HG02678 (cell line): ENCODE data around the gene CFAP161.

ENCODE experiments used
- ATAC-seq: cut with Tn5 transposase; IDR thresholded peaks from one replicate; pipeline ENCODE4 v1.9.1; 2021; ENCODE audit warnings: mild to moderate bottlenecking, moderate library complexity; ENCODE audit not compliant: unreplicated experiment

CFAP161 gene

GRCh38 chr15:81182031-81182755 lies 48.1 kb downstream of the CFAP161 start:
- no peak for ATAC-seq

DNA sequence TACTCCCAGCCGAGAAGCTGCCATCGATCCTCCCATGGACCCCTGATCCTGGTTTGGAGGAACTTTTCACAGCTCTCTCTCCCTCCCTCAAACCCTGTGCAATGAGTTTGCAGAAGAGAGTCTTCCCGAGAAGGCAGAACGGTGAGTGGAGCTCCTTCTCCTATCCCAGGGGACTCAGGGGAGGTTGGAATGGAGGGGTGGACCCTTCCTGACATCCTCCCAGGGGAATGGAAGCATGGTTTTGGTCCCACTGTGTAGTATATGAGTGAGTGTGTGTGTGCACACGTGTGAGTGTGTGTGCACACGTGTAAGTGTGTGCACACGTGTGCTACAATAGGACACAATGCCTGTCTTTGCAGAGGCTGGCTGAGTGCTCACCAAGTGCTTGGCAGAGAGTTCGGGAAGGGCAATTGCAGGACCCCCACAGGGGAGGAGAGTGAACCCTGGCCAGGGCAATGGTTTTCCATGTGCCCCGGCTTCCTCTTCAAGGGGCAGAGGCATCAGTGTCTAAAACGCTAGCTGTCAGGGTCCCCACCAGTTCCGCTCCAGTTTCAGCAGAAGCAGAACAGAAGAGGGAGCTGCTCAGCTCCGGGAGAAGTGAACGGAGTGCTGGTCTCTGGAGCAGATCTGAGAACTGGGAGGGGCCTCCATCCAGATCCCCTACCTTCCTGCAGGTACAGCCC lies 48.8 kb downstream of the CFAP161 start:
- ATAC-seq = no peak

- ATAC-seq = no peak
Measured at GRCh38 chr15:81183439-81183775, 49.3 kb downstream of the CFAP161 start.

GRCh38 chr15:81184188-81184587 lies 50.1 kb downstream of the CFAP161 start:
- ATAC-seq = no peak

DNA sequence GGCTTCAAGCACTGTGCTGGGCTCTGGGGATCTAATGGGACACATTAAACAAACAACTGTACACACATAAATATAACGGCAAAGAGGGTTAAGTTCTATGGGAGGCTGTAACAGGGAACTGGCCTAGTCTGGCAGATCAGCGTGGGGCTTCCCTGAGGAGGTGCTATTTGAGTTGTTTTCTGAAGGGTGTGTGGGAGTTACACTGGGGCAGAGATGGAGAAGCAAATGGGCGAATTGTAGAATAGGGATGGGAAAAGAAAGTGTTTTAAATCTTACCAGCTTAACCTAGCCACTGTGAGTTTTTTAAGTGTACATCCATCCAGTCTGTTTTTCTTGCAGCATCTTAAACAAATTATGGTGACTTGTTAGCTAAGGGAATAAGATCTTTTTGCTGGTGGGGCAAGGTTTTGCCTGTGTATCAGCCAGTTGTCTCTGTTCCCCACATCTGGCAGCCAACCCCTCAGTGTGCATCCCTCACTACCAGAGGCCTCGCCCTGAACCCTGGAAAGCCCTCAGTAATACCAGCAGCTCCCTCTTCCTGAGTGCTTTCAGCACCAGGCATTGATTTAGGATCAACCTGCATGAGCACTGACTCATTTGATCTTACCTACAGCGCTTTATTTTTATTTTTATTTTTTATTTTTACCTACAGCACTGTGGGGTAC lies 51.7 kb downstream of the CFAP161 start:
- ATAC-seq = no peak

GRCh38 chr15:81188354-81188753 lies 54.3 kb downstream of the CFAP161 start:
- ATAC-seq = no peak

DNA sequence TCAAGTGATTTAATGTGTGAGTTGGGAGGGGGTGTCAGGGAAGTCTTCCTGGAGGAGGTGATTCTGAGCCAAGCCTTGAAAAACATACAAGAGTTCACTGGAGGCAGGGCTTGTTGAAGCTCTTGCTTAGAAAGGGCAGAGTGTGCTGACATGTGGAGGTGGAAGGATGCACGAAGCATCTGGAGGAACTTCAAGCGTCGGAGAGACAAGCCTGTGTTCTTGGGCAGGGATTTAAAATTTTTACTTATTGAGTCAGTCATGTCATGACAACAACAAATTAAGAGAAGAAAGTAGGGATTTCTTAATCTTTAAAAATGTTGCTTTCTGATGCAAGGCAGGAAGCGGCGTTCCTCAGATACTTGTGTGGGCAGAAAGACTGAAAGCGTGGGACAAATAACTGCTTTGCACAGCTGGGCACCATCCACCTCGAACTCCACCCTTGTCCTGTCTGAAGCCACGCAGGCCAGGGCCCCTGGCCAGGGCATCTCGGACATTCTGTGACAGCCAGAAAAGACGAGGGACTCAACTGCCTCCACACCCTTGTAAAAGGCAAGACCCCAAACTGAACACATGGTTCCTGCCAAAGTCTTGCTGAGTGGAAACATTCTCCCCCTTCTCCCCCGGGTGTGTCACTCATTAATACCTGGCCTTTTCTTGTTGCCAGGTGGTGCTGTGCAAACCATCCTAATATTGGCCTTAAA lies 55.7 kb downstream of the CFAP161 start:
- ATAC-seq = no peak

- ATAC-seq = no peak
Measured at GRCh38 chr15:81190922-81191507, 56.9 kb downstream of the CFAP161 start.

DNA sequence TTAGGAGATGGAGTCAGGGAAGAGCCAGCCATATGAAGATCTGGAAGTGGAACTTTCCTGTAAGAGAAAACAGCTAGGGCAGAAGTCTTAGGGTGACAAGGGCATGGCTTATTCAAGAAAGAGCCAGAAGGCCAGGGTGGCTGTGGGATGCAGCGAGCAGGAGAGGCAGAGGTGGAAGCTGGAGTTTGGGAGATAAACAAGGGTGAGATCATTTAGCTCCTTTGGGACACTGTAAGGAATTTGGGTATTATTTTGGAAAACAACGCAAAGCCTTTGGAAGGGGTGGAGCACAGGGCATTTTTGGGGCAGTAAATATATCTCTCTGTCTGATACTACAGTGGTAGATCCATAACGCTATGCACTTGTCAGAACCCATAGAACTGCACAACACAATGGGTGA lies 57.6 kb downstream of the CFAP161 start:
- no peak for ATAC-seq

DNA sequence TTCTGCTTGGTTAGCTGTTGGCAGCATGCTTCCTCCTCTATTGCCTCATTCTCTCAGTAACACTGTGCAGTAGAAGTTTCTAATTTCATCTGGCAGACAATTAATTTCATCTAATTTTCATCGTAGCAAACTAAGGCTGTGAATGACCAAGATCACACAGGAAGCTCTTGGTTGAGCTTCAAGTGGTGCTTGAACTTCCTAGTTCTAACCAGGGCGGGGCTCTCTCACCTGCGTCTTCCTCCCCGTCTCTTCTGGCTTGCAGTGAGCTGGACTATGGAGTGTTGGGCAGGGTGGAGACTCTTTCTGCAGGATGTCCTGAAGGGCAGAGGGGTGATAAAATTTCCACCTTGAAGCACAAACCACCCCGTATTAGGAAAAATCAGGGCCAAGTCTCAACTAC lies 60.7 kb downstream of the CFAP161 start:
- no peak for ATAC-seq

DNA sequence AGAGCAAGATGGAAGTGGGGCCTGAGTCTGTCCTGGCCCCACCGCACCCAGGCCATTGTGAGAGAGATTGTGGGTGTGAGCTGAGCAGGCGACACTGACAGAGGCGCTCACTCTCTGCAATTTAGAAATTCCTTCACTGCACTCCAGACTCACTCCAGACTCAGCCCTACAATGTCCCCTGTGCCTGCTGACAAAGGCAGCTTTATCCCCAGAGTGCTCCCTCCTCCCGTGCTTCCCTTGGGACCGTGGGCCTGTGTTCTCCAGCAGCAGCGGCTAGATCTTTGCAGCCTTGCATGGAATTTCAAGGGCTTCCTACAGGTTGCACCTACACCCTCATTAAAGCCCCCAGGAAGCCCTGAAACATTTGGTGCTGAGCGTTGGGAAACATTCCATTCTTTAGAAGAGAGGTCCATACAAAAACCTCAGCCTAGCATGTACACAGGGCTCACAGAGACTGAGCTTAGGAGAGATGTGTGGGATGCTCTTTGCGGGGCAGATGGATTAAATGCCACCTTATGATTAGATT lies 61.3 kb downstream of the CFAP161 start:
- ATAC-seq = no peak

- no peak for ATAC-seq
Measured at GRCh38 chr15:81196576-81197254, 62.6 kb downstream of the CFAP161 start, which contains the start of gene IL16. Gene IL16, plus strand, starts transcription at chr15:81196879. Its CDS starts 28,521 bp downstream, at chr15:81225400.

GRCh38 chr15:81197255-81197630 lies 63.2 kb downstream of the CFAP161 start:
- ATAC-seq = no peak

DNA sequence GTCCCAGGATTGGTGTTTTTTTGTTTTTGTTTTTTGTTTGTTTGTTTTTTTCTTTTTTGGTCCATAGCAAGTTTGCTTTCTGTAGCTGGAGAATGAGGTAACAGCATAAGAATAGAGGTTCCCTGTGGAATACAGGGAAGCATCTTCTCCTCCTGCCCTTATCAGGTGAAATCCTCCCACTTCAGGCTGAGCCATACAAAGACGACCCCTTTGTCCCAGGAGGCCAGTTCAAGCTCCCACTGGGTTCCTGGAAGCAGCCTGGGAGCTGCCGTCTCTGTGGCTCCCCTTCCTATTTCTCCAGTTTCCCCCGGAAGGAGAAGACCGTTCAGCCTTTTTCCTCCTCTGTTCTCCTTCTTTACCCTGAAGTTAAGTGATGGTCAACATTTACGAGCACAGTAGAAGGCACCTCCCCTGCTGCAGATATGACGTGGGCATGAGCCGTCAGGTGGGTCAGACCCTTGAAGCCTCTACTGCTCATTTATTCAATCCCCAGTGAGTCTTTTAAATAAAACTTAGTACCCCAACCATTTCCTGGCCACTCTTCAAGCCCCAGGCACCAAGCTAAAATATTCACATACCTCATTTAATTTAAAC lies 63.7 kb downstream of the CFAP161 start:
- no peak for ATAC-seq
